ENCODE results near the gene PTPRZ1.

DNA sequence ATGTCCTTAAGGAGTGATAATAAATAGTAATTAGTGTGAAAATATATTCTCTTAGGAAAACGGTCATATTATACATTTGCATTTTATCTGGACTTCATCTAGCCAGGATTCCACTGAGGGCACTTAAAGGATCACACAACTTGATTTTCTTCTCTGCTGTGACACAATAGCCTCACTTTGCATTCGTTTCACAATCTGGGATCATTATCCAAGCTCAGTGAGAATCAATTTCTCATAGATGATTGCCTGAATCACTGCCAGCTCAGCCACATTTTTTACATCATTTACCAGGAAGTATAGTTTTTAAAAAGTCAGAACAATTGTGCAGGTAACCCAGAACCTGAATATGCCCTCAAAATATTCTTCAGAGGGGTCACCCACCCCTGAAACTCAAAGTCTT lies 68.9 kb downstream of the PTPRZ1 start:
- TF ChIP-seq EZH2 (IDR thresholded peaks at IDR 0.05; ENCODE audit: low read depth), result no peak
- TF ChIP-seq, protein P1, sequence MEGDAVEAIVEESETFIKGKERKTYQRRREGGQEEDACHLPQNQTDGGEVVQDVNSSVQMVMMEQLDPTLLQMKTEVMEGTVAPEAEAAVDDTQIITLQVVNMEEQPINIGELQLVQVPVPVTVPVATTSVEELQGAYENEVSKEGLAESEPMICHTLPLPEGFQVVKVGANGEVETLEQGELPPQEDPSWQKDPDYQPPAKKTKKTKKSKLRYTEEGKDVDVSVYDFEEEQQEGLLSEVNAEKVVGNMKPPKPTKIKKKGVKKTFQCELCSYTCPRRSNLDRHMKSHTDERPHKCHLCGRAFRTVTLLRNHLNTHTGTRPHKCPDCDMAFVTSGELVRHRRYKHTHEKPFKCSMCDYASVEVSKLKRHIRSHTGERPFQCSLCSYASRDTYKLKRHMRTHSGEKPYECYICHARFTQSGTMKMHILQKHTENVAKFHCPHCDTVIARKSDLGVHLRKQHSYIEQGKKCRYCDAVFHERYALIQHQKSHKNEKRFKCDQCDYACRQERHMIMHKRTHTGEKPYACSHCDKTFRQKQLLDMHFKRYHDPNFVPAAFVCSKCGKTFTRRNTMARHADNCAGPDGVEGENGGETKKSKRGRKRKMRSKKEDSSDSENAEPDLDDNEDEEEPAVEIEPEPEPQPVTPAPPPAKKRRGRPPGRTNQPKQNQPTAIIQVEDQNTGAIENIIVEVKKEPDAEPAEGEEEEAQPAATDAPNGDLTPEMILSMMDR (conservative IDR thresholded peaks at IDR 0.05), result no peak
